NCI-H510A (cell line): ENCODE data around the gene ATP8B3.
"Not testable (repeated sequence)": the region's sequence is repeated elsewhere in the genome, so short reads cannot be mapped to it uniquely, and the experiment has no call there.

ENCODE experiments used
- DNase-seq: peaks from one replicate; lab custom pipeline; 2025; lab: John Stamatoyannopoulos, UW

ATP8B3 gene

GRCh38 chr19:1815605-1816529, 3.8 kb upstream of the ATP8B3 start:
- DNase-seq = no peak

- DNase-seq = no peak
Measured at GRCh38 chr19:1814833-1815604, 2.9 kb upstream of the ATP8B3 start.

GRCh38 chr19:1814391-1814790, 2.3 kb upstream of the ATP8B3 start:
- no peak for DNase-seq

GRCh38 chr19:1813192-1814182, 1.4 kb upstream of the ATP8B3 start:
- DNase-seq = no peak

GRCh38 chr19:1812426-1813191, 533 bp upstream of the ATP8B3 start:
- DNase-seq = peak; percentile 69

- DNase-seq = no peak
Measured at GRCh38 chr19:1811472-1811894, 593 bp downstream of the ATP8B3 start.

- no peak for DNase-seq
Measured at GRCh38 chr19:1810439-1811160, 1.5 kb downstream of the ATP8B3 start.

GRCh38 chr19:1809678-1810077, 2.4 kb downstream of the ATP8B3 start:
- DNase-seq = no peak

- no peak for DNase-seq
Measured at GRCh38 chr19:1808395-1808731, 3.7 kb downstream of the ATP8B3 start.

GRCh38 chr19:1807695-1808394, 4.2 kb downstream of the ATP8B3 start:
- no peak for DNase-seq

GRCh38 chr19:1807030-1807694, 4.9 kb downstream of the ATP8B3 start:
- no peak for DNase-seq

- no peak for DNase-seq
Measured at GRCh38 chr19:1806184-1807029, 5.7 kb downstream of the ATP8B3 start.

GRCh38 chr19:1805401-1806183, 6.5 kb downstream of the ATP8B3 start:
- DNase-seq = no peak

- no peak for DNase-seq
Measured at GRCh38 chr19:1804858-1805257, 7.2 kb downstream of the ATP8B3 start.

GRCh38 chr19:1799695-1800342, 12.3 kb downstream of the ATP8B3 start:
- DNase-seq = no peak

- not testable (repeated sequence) for DNase-seq
Measured at GRCh38 chr19:1797313-1797712, 14.8 kb downstream of the ATP8B3 start.
